NCI-H345 treated with DMSO at 0.1 percent for 48 hours (cell line): ENCODE results near the gene RAD21L1.

ENCODE experiments used
- DNase-seq: peaks from one replicate; lab custom pipeline; 2025; ENCODE audit not compliant: unreplicated experiment; lab: John Stamatoyannopoulos, UW

The RAD21L1 gene

DNA sequence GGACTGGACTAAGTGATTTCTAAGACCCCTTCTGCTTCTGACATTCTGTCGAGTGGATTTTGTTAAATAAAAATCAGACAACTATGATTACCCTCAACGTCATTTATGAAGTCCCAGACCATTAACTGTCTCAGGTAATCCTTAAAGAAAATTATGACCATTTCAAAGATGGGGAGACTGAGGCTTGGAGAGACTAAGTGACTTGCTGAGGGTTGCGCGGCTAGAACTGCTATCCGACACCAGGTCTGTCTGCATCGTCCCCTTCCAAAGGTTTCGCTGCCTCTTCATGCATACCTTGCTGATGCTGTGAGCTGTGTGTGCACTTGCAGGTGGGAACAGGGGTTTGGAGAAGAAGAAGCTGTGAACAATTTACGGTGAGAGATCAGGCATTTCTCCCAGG is 43.4 kb downstream of the RAD21L1 start:
- no peak for DNase-seq

DNA sequence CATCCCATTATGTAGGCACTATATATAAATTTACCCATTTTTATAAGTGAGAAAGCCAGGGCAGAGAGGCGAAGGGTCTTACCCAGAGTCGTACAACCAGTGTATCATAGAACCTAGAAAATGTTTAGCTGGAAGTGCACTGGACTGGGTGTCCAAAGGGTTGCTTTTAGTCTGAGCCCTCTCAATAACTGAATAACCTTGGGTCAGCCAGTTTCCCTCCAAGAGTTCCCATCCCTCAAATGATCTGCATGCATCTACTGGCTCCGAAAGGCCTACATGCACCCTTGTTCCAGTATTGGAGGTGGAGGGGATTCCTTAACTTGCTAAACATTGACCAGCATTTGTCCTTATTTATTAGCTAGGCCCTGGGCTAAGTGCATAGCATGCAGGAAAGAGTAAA is 44.0 kb downstream of the RAD21L1 start:
- DNase-seq = no peak

DNA sequence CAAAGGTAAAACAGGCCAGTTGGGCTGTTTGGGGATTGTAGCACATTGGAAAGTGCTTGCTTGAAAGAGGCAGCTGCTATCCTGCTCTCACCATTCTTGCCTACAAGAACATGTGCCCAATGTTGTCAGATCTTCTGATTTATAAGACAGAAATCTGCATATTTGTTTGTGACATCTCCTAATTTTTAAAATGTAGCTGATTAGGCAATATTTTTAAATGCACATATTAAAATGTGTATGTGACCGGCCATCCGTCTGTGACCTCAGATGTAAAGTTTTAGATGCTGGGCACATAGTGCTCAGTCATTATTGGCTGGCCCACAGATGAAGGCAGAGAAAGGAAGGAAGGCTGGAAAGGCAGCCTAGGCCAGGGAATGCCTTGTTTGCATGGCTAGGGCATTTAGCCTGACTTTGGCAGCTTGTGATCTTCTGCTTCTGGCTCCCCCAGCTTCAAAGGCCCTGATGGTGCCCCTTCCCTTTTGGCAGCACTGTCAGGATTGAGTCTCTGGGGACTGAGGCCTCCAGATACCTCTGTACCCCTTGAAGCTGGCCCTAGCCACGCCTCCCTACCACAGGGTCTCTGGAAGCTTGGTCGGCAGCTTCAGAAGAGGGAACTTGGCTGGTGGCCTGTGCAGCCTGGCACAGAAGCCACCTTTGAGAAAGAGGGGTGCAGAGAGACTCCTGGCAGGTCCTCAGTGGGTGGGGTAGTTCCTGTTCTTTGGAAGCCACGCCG is 46.7 kb downstream of the RAD21L1 start:
- no peak for DNase-seq

- no peak for DNase-seq
Measured at GRCh38 chr20:1273366-1273765, 47.5 kb downstream of the RAD21L1 start.

DNA sequence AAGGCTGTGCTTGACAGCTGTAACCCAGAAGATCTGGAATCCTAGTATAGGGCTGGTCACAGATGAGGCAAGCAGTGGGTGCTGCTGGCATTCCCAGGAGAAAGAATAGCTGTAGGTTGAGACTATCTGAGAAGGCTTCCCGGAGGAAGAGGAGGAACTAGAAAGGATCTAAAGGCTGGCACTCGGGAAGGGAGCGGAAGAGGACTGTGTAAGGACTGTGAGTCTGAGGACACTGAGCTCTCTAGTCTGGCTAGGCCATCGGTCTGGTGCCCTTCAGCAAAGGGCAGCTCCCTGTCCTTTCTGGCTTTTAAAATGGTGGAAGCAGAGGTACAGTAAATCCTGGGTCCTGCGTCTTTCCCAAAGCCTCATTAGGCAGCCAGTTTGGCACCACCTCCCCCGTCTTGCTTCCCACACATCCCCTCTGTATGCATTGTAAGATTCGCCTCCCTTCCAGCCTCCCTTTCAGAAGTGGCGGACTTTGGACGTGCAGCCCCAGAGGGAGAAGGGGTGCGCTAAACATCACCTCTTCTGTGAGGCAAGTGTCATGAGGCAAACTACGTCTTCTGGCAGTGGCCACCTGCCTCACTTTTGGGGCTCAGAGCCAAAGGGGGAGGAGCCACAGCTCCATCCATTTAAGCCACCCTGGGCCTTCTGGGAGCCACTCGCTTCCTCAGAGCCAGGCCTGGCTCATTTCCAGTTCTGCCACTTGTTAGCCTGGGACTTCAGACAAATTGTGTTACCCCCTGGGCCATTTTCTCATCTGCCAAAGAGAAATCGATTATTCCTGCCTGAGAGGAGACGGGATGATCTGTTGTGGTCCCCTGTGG is 48.9 kb downstream of the RAD21L1 start:
- peak; percentile 99 for DNase-seq

DNA sequence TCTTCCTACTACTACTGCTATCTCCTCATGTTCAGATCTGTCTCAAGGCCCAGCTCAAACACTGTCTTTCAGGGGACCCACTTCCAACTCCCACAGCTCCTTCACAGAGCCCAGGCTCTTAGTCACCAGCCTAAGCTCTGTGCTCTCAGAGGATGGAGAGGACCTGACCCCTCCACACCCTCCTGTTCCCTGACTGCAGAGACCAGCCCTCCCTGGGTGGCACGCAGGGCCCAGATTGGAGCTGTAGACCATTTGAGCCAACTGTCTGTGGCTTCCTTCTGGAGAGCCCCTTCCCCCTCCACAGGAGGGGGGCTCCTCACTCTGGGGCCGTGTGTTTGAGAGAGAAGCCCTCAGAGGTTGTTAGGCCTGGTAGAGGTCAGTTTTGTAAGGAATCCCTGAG is 50.1 kb downstream of the RAD21L1 start:
- no peak for DNase-seq

DNA sequence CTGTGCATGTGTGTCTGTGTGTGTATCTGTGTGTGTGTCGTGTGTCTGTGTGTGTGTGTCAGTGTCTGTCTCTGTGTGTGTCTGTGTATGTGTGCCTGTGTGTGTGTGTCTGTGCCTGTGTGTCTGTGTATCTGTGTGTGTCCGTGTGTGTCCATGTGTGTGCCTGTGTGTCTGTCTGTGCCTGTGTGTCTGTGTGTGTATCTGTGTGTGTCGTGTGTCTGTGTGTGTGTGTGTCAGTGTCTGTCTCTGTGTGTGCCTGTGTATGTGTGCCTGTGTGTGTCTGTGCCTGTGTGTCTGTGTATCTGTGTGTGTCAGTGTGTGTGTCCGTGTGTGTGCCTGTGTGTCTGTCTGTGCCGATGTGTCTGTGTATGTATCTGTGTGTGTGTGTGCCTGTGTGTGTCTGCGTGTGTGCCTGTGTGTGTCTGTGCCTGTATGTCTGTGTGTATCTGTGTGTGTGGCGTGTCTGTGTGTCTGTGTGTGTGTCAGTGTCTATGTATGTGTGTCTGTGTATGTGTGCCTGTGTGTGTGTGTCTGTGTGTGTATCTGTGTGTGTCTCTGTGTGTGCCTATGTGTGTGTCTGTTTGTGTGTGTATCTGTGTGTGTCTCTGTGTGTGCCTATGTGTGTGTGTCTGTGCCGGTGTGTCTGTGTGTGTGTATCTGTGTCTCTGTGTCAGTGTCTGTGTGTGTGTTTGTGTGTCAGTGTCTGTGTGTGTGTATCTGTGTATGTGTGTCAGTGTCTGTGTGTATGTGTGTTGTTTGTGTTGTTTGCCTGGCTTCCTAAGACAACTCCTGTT is 51.9 kb downstream of the RAD21L1 start:
- no peak for DNase-seq

DNA sequence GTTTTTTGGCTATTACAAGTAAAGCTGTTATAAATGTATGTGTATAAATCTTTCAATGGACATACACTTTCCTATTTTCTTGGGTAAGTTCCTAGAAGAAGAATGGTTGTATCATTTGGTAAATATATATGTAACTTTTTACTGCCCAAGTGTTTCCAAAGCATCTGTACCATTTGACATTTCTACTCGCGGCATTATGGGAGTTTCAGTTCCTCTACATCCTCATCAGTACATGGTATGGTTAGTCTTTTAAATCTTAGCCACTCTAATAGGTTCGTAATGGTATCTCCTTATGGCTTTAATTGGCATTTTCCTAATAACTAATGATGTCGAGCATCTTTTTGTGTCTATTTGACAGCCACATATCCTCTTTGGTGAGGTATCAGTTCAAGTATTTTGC is 53.1 kb downstream of the RAD21L1 start:
- no peak for DNase-seq

DNA sequence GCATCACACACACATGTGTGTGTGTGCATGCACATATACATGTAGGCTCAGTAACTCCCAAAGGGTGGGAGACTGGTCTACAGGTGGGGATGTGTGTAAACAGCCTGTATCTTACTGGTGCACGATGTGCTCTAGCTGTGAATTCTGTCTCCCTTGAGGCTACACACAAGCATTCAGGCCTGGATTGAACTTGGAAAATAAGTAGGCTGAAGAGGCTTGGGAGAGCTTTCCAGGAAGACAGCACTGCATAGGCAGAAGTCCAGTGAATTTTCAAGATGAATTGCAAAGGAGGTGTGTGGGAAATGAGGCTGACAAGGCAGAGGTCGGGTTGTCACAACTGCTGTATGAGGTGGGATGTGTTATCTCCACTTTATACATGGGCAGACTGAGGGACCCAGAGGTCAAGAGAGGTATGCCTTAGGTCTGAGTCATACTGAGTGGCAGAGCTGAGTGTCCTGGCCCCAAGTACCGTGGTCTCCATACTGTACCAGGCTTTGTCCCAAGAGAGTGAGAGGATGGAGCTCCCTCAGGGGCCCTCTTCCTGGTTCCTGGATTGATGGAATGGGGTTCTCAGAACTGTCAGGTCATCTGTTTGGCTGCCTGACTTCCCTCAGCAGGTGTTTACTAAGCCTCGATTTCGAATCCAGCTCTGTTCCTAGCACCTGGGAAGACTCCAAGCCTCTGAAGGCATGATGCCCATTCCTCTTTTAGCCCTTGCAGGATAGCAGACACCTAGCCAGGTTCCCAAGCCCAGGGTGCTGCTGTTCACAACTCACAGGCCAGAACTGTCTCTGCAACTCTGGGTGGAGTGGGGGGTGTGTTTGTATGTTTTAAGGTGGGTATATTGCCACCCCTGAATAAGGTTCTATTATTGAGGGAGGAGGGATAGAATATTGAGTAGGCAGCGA is 54.6 kb downstream of the RAD21L1 start:
- no peak for DNase-seq

GRCh38 chr20:1281279-1282057 is 55.6 kb downstream of the RAD21L1 start:
- DNase-seq = peak; percentile 90

GRCh38 chr20:1282966-1283365 is 57.1 kb downstream of the RAD21L1 start:
- DNase-seq = no peak

- DNase-seq = no peak
Measured at GRCh38 chr20:1283522-1284510, 58.0 kb downstream of the RAD21L1 start.

DNA sequence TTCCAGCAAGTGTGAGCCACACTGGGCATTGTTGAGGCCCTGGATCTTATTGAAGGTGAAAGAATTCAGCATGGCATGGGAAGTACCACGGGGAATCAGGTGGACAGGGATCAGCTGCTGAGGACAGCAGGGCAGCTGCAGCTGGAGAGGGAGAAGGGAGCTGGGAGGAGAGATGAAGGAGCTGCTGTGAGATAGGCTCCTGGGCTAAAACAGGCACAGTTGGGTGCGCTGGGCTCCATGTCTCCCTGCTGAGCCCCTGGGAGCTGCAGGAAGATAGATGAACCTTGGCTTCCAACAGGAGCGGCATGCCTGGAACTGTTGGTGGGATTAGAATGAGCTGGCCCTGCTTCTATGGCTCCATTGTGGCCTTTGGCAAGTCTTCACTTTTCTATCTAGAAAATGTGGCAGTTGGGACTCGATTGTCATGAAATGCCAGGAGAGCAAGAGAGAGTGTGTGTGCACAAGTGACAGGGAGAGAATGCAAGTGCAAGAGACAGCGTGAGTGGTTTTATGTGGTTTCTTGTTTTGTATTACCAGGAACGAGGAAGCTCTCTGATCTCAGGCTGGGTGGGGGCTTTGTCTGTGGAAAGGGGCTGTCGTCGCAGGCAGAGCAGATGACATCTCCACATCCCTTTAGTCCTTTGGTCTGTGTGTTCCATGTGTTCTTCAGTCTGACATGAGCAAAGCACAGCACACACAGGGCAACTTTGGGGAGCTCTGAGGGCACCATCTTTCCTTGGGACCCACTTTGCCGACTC is 60.6 kb downstream of the RAD21L1 start:
- no peak for DNase-seq

GRCh38 chr20:1287306-1287705 is 61.5 kb downstream of the RAD21L1 start:
- no peak for DNase-seq

DNA sequence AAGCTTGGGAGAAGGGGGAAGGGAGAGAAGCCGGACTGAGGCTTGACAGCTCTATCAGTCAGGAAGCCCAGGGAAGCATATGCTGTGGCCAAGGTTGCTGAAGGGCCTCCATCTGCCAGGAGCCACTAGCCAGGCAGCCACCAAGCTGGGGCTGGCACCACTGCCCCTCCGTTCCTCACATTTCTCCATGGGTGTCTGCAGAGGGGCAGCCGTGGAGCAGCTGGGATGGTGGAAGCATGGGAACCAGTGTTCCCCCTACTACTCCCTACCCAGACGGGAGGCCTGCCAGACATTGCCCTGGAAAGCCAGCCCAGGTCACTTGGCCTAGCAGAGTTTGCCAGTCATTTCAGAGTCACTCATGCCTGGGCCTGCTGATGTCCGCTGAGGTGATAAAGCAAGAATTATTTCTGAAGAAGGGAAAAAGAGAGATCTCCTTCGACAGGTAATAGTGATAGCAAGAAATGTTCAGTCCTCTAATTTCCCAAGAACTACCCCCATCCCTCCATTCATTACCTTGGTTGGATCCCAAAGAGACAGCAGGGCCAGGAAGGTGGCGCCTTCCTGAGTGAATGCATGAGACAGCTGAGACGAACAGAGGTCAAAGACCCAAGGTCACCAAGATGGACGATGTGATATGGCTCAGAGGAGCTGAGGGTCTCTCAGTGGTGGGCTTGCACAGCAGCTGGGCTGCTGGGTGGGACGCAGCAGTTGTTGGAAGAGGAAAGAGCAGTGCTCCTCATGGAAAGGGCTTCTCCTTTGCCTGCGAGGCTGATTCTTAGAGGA is 62.1 kb downstream of the RAD21L1 start:
- no peak for DNase-seq

GRCh38 chr20:1291191-1291741 is 65.4 kb downstream of the RAD21L1 start:
- no peak for DNase-seq

- DNase-seq = no peak
Measured at GRCh38 chr20:1292620-1293019, 66.8 kb downstream of the RAD21L1 start.
